Measurements from ENCODE around the gene ACSL6. TPM values are rescaled to one million over a fixed set of nuclear protein-coding genes. Genes with fewer than 3 reads are reported as not detected.

ACSL6 gene
- total RNA-seq, 1 donor from 2014 or later = 0.20 TPM

DNA sequence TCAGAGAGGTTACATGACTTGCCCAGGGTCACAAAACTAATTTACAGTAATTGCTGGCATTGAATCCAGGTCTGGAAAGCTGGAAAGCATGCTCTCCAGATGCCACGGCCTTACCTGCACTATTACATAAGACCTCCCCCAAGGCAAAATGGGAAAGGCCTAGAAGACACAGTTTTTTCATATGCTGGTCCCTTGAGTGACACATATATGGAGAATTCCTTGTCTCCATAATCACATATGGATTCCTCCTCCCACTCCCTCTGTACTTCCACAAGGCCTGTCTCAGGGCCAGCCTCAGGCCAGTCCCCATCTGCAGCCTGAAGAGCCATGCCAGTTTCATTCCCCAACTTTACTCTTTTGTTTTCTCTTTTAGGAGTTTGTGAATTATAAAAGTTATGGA, 37.4 kb downstream of the ACSL6 start:
- TF ChIP-seq, protein P1, sequence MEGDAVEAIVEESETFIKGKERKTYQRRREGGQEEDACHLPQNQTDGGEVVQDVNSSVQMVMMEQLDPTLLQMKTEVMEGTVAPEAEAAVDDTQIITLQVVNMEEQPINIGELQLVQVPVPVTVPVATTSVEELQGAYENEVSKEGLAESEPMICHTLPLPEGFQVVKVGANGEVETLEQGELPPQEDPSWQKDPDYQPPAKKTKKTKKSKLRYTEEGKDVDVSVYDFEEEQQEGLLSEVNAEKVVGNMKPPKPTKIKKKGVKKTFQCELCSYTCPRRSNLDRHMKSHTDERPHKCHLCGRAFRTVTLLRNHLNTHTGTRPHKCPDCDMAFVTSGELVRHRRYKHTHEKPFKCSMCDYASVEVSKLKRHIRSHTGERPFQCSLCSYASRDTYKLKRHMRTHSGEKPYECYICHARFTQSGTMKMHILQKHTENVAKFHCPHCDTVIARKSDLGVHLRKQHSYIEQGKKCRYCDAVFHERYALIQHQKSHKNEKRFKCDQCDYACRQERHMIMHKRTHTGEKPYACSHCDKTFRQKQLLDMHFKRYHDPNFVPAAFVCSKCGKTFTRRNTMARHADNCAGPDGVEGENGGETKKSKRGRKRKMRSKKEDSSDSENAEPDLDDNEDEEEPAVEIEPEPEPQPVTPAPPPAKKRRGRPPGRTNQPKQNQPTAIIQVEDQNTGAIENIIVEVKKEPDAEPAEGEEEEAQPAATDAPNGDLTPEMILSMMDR (IDR thresholded peaks at IDR 0.05) = no peak
- ChIA-PET POLR2A (no interaction called here), CTCF (no interaction called here)
- intact Hi-C loops (cut with micrococcal nuclease) = no loop called here
- Mint-ChIP-seq H3K27ac (no peak overlapping the region), H3K36me3 (ENCODE audit: low read depth) (no peaks in the 10 kb centered on the region), H3K4me1 (no peaks in the 10 kb centered on the region), H3K4me3 (no peak overlapping the region), H3K27me3 (peaks cover 2% of the 10 kb centered on the region), H3K9me3 (no peaks in the 10 kb centered on the region)
- DNase-seq (no peak), ATAC-seq (ENCODE audit: low read depth) (no peak)

DNA sequence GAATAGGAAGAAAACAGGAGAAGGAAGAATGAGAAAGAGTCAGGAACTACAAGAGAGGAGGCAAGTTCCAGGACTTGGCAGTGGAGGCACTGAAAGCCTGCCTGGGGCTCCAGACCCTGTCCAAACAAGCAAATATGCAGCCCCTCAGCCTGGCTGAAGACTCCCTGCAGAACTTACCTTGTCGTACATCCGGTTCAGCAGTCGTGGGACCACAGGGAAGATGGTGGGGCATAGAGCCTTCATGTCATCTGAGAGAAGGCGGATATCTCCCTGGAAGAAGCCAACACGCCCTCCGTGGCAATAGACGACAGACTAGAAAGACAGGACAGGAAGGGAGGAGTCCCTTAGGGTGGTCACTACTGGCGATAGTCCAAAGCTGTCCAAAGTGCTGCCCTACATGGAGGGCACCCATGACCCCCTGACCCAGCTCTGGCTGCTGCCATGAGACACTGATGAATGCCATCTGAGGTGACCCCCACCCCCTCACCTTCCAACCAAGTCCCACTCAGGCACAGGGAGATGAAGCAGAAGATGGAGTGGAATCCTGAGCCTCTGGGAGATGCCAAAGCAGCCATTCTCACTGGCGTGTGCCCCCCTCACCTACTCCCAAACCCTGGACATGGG, 38.3 kb downstream of the ACSL6 start:
- H3K4me1 Mint-ChIP-seq = no peaks in the 10 kb centered on the region
- H3K27ac Mint-ChIP-seq = no peak overlapping the region
- POLR2A ChIA-PET = no interaction called here
- DNase-seq (no peak), ATAC-seq (ENCODE audit: low read depth) (no peak)
- intact Hi-C loops (cut with micrococcal nuclease) = no loop called here
- H3K27me3 Mint-ChIP-seq = peaks cover 3% of the 10 kb centered on the region
- CTCF ChIA-PET = no interaction called here
- TF ChIP-seq, protein P1 (IDR thresholded peaks at IDR 0.05) = no peak
- H3K9me3 Mint-ChIP-seq = no peaks in the 10 kb centered on the region
- no peak overlapping the region for H3K4me3 Mint-ChIP-seq
- H3K36me3 Mint-ChIP-seq (ENCODE audit: low read depth) = no peaks in the 10 kb centered on the region

DNA sequence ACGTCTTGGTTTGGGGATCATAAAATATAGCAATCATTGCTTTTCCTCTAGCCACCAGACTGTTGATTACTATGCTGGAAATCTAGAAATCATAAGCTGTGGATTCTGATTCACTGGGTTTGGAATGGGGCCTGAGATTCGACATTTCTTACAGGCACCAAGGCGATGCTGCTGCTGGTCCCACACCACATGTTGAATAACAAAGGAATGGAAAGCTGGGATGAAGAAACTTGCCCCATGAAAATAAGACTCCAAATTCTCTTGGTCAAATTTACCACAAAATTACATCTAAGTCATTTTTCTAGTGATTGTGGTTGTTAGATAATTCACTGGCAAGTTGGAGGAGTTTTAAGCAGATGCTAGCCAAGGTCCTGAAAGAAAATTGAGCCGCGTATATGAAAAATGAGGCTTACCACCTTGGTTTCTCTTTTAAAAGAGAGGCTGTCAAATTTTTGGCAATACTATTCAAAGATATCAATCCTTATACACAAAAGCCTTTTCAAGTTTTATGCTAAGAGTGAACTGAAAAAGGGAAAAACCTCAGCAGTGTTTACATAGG, 43.0 kb downstream of the ACSL6 start:
- DNase-seq (no peak), ATAC-seq (ENCODE audit: low read depth) (no peak)
- H3K36me3 Mint-ChIP-seq (ENCODE audit: low read depth) = no peaks in the 10 kb centered on the region
- ChIA-PET POLR2A (no interaction called here), CTCF (no interaction called here)
- TF ChIP-seq, protein P1 (IDR thresholded peaks at IDR 0.05) = no peak
- H3K27ac Mint-ChIP-seq = no peak overlapping the region
- intact Hi-C loops (cut with micrococcal nuclease) = no loop called here
- no peaks in the 10 kb centered on the region for H3K4me1 Mint-ChIP-seq
- no peak overlapping the region for H3K4me3 Mint-ChIP-seq
- no peaks in the 10 kb centered on the region for H3K9me3 Mint-ChIP-seq
- peaks cover 7% of the 10 kb centered on the region for H3K27me3 Mint-ChIP-seq

DNA sequence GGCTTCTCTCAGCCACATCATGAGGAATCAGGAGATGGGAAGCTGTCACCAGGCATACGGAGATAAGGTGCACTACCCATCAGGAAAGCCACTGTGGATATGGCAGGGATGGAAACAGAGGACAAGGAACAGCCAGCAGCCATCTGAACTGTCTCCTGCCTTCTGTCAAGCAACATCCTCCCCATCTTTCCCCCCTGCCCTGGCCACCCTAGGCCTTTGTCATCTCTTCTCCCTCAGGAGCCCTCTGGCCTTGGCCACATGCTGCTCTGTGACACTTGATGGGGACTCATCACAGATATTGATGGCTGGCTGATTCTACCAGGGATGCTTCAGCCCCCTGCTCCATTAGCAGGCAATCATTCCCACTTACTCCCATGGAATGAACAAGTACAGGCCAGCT, 44.9 kb downstream of the ACSL6 start:
- no peak overlapping the region for H3K4me3 Mint-ChIP-seq
- no peaks in the 10 kb centered on the region for H3K4me1 Mint-ChIP-seq
- H3K9me3 Mint-ChIP-seq = no peaks in the 10 kb centered on the region
- TF ChIP-seq, protein P1 (IDR thresholded peaks at IDR 0.05) = no peak
- intact Hi-C loops (cut with micrococcal nuclease) = no loop called here
- ATAC-seq (ENCODE audit: low read depth) (no peak), DNase-seq (no peak)
- ChIA-PET POLR2A (no interaction called here), CTCF (no interaction called here)
- peaks cover 7% of the 10 kb centered on the region for H3K27me3 Mint-ChIP-seq
- H3K27ac Mint-ChIP-seq = no peak overlapping the region
- no peaks in the 10 kb centered on the region for H3K36me3 Mint-ChIP-seq (ENCODE audit: low read depth)

DNA sequence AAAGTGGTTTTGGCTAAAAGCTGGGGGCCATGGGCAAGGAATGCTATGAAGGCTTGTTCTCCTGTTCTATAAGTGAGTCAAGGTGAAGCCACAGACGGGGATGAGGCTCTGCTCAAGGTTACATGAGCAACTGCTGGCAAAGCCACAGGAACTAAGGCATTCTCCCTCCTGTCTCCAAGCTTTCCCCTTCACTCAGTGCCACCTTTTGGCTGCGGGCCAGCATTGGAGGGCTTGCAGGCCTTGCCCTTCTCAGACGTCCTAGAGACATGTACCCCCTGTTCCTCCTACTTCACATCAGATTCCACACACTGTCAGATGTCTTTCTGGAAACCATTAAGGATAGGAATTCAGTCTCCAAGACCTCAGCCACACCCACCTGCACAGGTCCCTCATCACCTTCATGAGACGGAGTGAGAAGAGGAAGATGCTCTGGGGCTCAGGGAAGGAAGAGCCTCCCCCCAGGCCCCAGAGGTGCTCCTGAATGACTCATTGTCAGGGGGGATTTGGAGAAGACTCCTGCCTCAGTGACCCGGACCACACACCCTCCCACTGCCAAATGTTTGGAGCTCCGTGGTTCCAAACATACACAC, 45.5 kb downstream of the ACSL6 start:
- intact Hi-C loops (cut with micrococcal nuclease) = no loop called here
- Mint-ChIP-seq H3K36me3 (ENCODE audit: low read depth) (no peaks in the 10 kb centered on the region), H3K4me1 (no peaks in the 10 kb centered on the region), H3K4me3 (no peak overlapping the region), H3K27me3 (peaks cover 7% of the 10 kb centered on the region), H3K27ac (no peak overlapping the region), H3K9me3 (no peaks in the 10 kb centered on the region)
- no peak for DNase-seq
- no peak for ATAC-seq (ENCODE audit: low read depth)
- TF ChIP-seq, protein P1 (IDR thresholded peaks at IDR 0.05) = no peak
- POLR2A ChIA-PET = no interaction called here
- CTCF ChIA-PET = no interaction called here
